ENCODE measurements around the gene LSS.
"Not testable (repeated sequence)": the region's sequence is repeated elsewhere in the genome, so short reads cannot be mapped to it uniquely, and the experiment has no call there.

DNA sequence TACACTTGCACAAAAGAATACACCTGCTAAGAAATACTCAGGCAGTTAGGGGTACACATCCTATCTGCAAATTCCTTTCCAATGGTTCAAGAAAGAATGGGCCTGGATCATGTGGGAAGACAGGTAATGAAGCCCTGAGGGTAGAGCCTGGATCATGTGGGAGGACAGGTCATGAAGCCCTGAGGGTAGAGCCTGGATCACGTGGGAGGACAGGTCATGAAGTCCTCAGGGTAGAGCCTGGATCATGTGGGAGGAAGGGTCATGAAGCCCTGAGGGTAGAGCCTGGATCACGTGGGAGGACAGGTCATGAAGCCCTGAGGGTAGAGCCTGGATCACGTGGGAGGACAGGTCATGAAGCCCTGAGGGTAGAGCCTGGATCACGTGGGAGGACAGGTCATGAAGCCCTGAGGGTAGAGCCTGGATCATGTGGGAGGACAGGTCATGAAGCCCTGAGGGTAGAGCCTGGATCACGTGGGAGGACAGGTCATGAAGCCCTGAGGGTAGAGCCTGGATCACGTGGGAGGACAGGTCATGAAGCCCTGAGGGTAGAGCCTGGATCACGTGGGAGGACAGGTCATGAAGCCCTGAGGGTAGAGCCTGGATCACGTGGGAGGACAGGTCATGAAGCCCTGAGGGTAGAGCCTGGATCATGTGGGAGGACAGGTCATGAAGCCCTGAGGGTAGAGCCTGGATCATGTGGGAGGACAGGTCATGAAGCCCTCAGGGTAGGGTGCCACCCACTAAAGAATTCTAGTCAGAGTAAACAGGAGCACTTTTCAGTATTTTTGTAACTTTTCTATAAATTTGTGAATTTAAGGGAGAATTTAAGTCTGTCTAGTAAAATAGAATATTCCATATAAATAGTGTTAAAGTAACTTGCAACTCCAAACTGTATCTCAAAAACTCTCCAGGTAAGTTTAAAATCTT is 27.4 kb downstream of the LSS start:
- TF ChIP-seq CBFB (CRISPR knock-in tag; IDR thresholded peaks at IDR 0.05; ENCODE audit: low read depth); TEAD4 (CRISPR knock-in tag; IDR thresholded peaks at IDR 0.05); CTCF (IDR thresholded peaks at IDR 0.05); TP53 (CRISPR knock-in tag; IDR thresholded peaks at IDR 0.05); ETV6 (CRISPR knock-in tag; IDR thresholded peaks at IDR 0.05); ZNF512 (CRISPR knock-in tag; IDR thresholded peaks at IDR 0.05; ENCODE audit: borderline replicate concordance); ZNF121 (CRISPR knock-in tag; IDR thresholded peaks at IDR 0.05); CREB1 (CRISPR knock-in tag; IDR thresholded peaks at IDR 0.05); RELA (CRISPR knock-in tag; IDR thresholded peaks at IDR 0.05; ENCODE audit: borderline replicate concordance); NR3C1 (CRISPR knock-in tag; conservative IDR thresholded peaks at IDR 0.05; ENCODE audit: low read depth): not testable (repeated sequence)
- TF ChIP-seq, protein P1, sequence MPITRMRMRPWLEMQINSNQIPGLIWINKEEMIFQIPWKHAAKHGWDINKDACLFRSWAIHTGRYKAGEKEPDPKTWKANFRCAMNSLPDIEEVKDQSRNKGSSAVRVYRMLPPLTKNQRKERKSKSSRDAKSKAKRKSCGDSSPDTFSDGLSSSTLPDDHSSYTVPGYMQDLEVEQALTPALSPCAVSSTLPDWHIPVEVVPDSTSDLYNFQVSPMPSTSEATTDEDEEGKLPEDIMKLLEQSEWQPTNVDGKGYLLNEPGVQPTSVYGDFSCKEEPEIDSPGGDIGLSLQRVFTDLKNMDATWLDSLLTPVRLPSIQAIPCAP (CRISPR knock-in tag; IDR thresholded peaks at IDR 0.05): not testable (repeated sequence)
- TF ChIP-seq, protein P2, sequence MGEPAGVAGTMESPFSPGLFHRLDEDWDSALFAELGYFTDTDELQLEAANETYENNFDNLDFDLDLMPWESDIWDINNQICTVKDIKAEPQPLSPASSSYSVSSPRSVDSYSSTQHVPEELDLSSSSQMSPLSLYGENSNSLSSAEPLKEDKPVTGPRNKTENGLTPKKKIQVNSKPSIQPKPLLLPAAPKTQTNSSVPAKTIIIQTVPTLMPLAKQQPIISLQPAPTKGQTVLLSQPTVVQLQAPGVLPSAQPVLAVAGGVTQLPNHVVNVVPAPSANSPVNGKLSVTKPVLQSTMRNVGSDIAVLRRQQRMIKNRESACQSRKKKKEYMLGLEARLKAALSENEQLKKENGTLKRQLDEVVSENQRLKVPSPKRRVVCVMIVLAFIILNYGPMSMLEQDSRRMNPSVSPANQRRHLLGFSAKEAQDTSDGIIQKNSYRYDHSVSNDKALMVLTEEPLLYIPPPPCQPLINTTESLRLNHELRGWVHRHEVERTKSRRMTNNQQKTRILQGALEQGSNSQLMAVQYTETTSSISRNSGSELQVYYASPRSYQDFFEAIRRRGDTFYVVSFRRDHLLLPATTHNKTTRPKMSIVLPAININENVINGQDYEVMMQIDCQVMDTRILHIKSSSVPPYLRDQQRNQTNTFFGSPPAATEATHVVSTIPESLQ (CRISPR knock-in tag; IDR thresholded peaks at IDR 0.05): not testable (repeated sequence)
- TF ChIP-seq, protein P3, sequence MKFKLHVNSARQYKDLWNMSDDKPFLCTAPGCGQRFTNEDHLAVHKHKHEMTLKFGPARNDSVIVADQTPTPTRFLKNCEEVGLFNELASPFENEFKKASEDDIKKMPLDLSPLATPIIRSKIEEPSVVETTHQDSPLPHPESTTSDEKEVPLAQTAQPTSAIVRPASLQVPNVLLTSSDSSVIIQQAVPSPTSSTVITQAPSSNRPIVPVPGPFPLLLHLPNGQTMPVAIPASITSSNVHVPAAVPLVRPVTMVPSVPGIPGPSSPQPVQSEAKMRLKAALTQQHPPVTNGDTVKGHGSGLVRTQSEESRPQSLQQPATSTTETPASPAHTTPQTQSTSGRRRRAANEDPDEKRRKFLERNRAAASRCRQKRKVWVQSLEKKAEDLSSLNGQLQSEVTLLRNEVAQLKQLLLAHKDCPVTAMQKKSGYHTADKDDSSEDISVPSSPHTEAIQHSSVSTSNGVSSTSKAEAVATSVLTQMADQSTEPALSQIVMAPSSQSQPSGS (CRISPR knock-in tag; IDR thresholded peaks at IDR 0.05; ENCODE audit: borderline replicate concordance, low read depth): not testable (repeated sequence)

Data from WTC11 (cell line).